ENCODE data around the gene EMID1.

The EMID1 gene

DNA sequence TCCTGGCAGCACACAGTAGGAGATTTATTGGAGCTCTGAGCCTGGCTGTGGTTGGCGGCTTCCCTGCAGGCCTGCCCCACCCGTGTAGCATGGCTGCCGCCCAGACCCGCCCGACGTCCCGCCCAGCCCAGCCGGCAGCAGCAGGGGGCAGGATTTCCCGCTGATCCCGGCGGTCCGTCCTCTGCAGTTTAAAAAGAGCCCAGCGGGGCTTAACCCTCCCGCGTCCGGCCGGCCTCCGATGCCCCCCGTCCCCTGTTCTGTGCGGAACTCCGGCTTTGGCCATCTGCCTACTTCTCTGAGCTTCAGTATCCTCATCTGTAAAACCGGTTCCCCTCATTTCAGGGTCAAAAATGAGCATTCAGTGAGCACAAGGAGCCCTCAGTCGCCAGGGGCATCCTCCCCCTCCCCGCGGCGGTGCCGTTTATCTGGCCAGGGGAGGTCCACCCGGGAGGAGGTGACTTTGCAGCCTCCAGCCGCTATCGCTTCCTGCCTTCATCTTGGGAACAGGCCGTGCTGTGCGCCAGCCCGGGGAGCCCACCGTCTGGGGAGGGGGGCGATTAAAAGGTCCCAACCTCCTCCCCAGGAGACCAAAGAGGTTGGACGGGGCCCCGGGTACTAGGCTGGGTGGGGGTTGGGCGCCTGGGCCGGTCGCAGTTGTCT lies 100.6 kb downstream of the EMID1 start, which contains the start of gene GAS2L1:
TSS of gene GAS2L1 (plus strand) at position 476 of the 660 bp plus-strand sequence. CDS start 1,456 bp downstream, outside the sequence.
- H3K27me3 ChIP-seq = peaks cover 73% of the 10 kb centered on the region
- H3K27ac ChIP-seq = no peak within 1 kb of the TSS
- peaks cover 10% of the 10 kb centered on the region for H3K36me3 ChIP-seq
- H3K9me3 ChIP-seq = no peaks in the 10 kb centered on the region
- peak within 1 kb of the TSS; percentile 15 to 35 for H3K4me3 ChIP-seq (ENCODE audit: low read depth in 1 of 2, low read length in 1 of 2)
- H3K4me1 ChIP-seq (ENCODE audit: control insufficient read depth in 1 of 2, insufficient read depth in 1 of 2, low read depth in 1 of 2, low read length in 1 of 2) = peaks cover 6 to 14% of the 10 kb centered on the region in 2 experiments
- TF ChIP-seq, protein P1, sequence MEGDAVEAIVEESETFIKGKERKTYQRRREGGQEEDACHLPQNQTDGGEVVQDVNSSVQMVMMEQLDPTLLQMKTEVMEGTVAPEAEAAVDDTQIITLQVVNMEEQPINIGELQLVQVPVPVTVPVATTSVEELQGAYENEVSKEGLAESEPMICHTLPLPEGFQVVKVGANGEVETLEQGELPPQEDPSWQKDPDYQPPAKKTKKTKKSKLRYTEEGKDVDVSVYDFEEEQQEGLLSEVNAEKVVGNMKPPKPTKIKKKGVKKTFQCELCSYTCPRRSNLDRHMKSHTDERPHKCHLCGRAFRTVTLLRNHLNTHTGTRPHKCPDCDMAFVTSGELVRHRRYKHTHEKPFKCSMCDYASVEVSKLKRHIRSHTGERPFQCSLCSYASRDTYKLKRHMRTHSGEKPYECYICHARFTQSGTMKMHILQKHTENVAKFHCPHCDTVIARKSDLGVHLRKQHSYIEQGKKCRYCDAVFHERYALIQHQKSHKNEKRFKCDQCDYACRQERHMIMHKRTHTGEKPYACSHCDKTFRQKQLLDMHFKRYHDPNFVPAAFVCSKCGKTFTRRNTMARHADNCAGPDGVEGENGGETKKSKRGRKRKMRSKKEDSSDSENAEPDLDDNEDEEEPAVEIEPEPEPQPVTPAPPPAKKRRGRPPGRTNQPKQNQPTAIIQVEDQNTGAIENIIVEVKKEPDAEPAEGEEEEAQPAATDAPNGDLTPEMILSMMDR (IDR thresholded peaks at IDR 0.05) = no peak

DNA sequence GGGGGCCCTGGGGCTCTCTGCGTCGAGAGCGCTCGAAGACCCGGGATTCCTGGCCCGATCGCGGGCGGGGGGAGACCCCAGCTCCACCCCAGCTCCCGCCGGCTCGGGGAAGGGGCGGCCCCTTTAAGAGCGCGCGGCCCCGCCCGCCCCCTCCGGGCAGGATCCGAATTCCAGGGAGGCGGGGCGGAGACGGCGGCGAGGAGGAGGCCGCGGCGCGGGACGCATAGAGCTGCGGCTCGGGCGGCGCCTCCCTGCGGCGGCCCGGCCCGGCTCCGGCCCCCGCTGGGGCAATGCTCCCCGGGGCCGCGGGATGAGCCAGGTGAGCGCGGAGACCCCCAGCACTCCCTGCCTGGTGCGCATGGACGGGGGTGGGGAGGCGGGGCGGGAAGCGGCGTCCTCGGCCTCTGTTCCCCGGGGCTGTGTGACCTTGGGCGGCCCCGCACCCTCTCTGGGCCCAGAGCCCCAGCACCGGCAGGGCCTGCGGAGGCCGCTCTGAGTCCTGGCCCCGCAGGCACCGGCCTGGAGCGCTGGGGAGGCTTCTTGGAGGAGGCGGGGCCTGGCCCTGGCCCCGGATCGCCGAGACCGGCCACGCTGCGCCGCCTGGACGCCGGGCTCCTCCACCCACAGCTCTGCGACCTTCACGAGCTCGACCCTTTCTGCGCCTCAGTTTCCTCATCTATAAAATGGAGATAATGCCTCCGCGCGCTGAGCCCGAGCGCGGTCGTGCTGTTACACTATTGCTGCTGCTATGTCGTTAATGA lies 101.3 kb downstream of the EMID1 start:
- peaks cover 80% of the 10 kb centered on the region for H3K27me3 ChIP-seq
- peak overlapping the region; percentile 15 to 35 for H3K4me3 ChIP-seq (ENCODE audit: low read depth in 1 of 2, low read length in 1 of 2)
- H3K9me3 ChIP-seq = no peaks in the 10 kb centered on the region
- H3K27ac ChIP-seq = no peak overlapping the region
- peaks cover 3% of the 10 kb centered on the region for H3K36me3 ChIP-seq
- TF ChIP-seq, protein P1 (IDR thresholded peaks at IDR 0.05) = no peak
- peaks cover 6 to 14% of the 10 kb centered on the region in 2 experiments for H3K4me1 ChIP-seq (ENCODE audit: control insufficient read depth in 1 of 2, insufficient read depth in 1 of 2, low read depth in 1 of 2, low read length in 1 of 2)

DNA sequence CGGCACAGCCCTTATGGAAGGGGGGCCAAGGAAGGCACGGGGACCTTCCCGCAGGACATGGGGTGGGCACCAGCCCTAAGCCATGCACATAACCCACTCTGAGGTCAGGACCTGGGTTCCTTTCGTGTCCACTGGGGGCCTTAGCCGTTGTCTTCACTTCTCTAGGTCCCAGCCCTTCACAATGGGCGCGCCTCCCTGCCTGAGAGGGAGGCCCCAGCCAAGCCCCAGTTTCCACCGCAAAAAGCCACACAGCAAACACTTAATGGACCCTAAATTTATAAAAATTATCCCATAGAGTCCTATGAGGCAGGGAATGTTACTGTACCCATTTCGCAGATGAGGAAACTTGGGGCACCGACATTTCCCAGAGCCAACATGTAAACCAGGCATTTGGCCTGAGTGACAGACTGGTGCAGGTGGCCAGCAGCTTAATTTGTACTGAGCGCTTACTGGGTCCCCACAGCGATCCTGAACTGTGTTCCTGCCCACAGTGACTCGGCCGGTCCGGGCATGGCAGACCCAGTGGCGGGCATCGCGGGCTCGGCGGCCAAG lies 102.0 kb downstream of the EMID1 start:
- H3K36me3 ChIP-seq = no peaks in the 10 kb centered on the region
- H3K9me3 ChIP-seq = no peaks in the 10 kb centered on the region
- no peak overlapping the region for H3K4me3 ChIP-seq (ENCODE audit: low read depth in 1 of 2, low read length in 1 of 2)
- H3K27me3 ChIP-seq = peaks cover 87% of the 10 kb centered on the region
- H3K27ac ChIP-seq = no peak overlapping the region
- TF ChIP-seq, protein P1 (IDR thresholded peaks at IDR 0.05) = no peak
- H3K4me1 ChIP-seq (ENCODE audit: control insufficient read depth in 1 of 2, insufficient read depth in 1 of 2, low read depth in 1 of 2, low read length in 1 of 2) = peaks cover 6 to 14% of the 10 kb centered on the region in 2 experiments

DNA sequence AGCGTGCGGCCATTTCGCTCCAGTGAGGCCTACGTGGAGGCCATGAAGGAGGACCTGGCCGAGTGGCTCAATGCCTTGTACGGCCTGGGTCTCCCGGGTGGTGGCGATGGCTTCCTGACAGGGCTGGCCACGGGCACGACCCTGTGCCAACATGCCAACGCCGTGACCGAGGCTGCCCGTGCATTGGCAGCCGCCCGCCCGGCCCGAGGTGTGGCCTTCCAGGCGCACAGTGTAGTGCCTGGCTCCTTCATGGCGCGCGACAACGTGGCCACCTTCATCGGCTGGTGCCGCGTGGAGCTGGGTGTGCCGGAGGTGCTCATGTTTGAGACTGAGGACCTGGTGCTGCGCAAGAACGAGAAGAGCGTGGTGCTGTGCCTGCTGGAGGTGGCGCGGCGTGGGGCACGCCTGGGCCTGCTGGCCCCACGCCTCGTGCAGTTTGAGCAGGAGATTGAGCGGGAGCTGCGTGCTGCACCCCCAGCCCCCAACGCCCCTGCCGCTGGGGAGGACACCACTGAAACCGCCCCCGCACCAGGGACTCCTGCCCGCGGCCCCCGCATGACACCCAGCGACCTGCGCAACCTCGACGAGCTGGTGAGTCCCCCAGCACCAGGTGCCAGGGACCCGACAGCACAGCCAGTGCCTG lies 102.6 kb downstream of the EMID1 start:
- Histone ChIP-seq H3K27me3 (peaks cover 93% of the 10 kb centered on the region), H3K4me3 (ENCODE audit: low read depth in 1 of 2, low read length in 1 of 2) (no peak overlapping the region), H3K4me1 (ENCODE audit: control insufficient read depth in 1 of 2, insufficient read depth in 1 of 2, low read depth in 1 of 2, low read length in 1 of 2) (peaks cover 6 to 14% of the 10 kb centered on the region in 2 experiments), H3K27ac (no peak overlapping the region), H3K9me3 (no peaks in the 10 kb centered on the region), H3K36me3 (no peaks in the 10 kb centered on the region)
- TF ChIP-seq, protein P1 (IDR thresholded peaks at IDR 0.05) = no peak

DNA sequence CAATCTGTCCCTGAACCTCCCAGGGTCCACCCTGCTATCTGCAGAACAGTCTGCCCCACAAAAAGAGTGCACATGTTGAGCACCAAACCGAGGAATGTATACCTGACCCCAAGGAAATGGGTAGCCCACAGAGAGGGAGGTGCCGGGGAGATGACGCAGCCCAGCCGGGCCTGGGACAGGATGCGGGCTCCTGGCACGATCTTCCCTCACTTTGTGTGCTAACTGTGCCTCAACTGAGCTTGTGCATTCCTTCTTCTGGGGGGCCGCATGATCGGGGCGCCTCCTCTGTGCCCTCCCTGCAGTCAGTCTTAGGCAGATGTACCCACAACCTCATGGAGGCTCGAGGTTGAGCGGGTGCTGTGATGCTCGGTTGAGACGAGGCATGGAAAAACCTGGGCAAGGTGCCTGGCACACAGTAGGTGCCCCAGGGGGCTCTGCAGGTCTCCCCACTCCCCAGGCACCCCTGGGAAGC lies 103.1 kb downstream of the EMID1 start:
- H3K9me3 ChIP-seq = no peaks in the 10 kb centered on the region
- peaks cover 98% of the 10 kb centered on the region for H3K27me3 ChIP-seq
- TF ChIP-seq, protein P1 (IDR thresholded peaks at IDR 0.05) = no peak
- no peaks in the 10 kb centered on the region for H3K36me3 ChIP-seq
- H3K4me1 ChIP-seq (ENCODE audit: control insufficient read depth in 1 of 2, insufficient read depth in 1 of 2, low read depth in 1 of 2, low read length in 1 of 2) = peaks cover 6 to 14% of the 10 kb centered on the region in 2 experiments
- H3K4me3 ChIP-seq (ENCODE audit: low read depth in 1 of 2, low read length in 1 of 2) = no peak overlapping the region
- H3K27ac ChIP-seq = no peak overlapping the region
